NCI-H460 (cell line): Measurements from ENCODE around the gene BLM. TPM values are rescaled to one million over a fixed set of nuclear protein-coding genes. Genes with fewer than 3 reads are reported as not detected.

Experiments used
- DNase-seq: peaks from one replicate; pipeline ENCODE4 v3.0.0-alpha.2; 2016; ENCODE audit warnings: low read depth; ENCODE audit errors: extremely low read depth
- total RNA-seq: library from RNA; depleted of rRNA; stranded (reverse); fragments of >200 nt; shearing (Covaris generic); gene quantifications from 2 replicates; pipeline ENCODE4 v1.2.3, GENCODE V29; 2014

Gene BLM
- total RNA-seq, 1 experiment from 2014 or later: 10.6 TPM

GRCh38 chr15:90691369-90691768 is 25.8 kb upstream of the BLM start:
- DNase-seq: no peak

- no peak for DNase-seq
These were observed 25.0 kb upstream of the BLM start for GRCh38 chr15:90691982-90692773.

GRCh38 chr15:90694987-90695386 is 22.2 kb upstream of the BLM start:
- DNase-seq: no peak

GRCh38 chr15:90697175-90697574 is 20.0 kb upstream of the BLM start:
- no peak for DNase-seq

GRCh38 chr15:90698629-90699028 is 18.5 kb upstream of the BLM start:
- no peak for DNase-seq

GRCh38 chr15:90701048-90701447 is 16.1 kb upstream of the BLM start:
- DNase-seq: no peak

- no peak for DNase-seq
These were observed 15.1 kb upstream of the BLM start for GRCh38 chr15:90701880-90702630.

- DNase-seq: no peak
These were observed 13.7 kb upstream of the BLM start for GRCh38 chr15:90703455-90703854.

GRCh38 chr15:90705212-90705611 is 11.9 kb upstream of the BLM start:
- no peak for DNase-seq

GRCh38 chr15:90706394-90707327 is 10.5 kb upstream of the BLM start:
- DNase-seq: peak; percentile 57

GRCh38 chr15:90707489-90707888 is 9.7 kb upstream of the BLM start:
- no peak for DNase-seq

GRCh38 chr15:90708516-90708915 is 8.6 kb upstream of the BLM start:
- DNase-seq: no peak

GRCh38 chr15:90709278-90709677 is 7.9 kb upstream of the BLM start:
- no peak for DNase-seq

- DNase-seq: no peak
These were observed 6.6 kb upstream of the BLM start for GRCh38 chr15:90710436-90711027.

- no peak for DNase-seq
These were observed 5.7 kb upstream of the BLM start for GRCh38 chr15:90711418-90711824.

GRCh38 chr15:90711842-90712241 is 5.3 kb upstream of the BLM start:
- no peak for DNase-seq

- DNase-seq: no peak
These were observed 4.1 kb upstream of the BLM start for GRCh38 chr15:90713081-90713480.

GRCh38 chr15:90716317-90716975 is 700 bp upstream of the BLM start:
- DNase-seq: no peak

GRCh38 chr15:90718232-90718631 is 1.1 kb downstream of the BLM start:
- no peak for DNase-seq

- DNase-seq: no peak
These were observed 3.0 kb downstream of the BLM start for GRCh38 chr15:90720131-90720530.
